Loucy (cell line): ENCODE measurements around the gene ASIC2.
"Not testable (repeated sequence)": the region's sequence is repeated elsewhere in the genome, so short reads cannot be mapped to it uniquely, and the experiment has no call there.

Experiments used
- H2AFZ ChIP-seq: fragments of 200-600 bp; sonication (generic); 2 replicates; pipeline ENCODE4 v1.6.0; 2016; ENCODE audit warnings: antibody characterized with exemption, mild to moderate bottlenecking, low read length, moderate library complexity
- H3F3A ChIP-seq: fragments of 200-600 bp; 2 replicates; pipeline ENCODE4 v1.6.0; 2016; ENCODE audit warnings: antibody characterized with exemption, low read depth, mild to moderate bottlenecking
- H3K27me3 ChIP-seq: fragments of 200-600 bp; sonication (generic); 2 replicates; pipeline ENCODE4 v1.6.1; 2014; ENCODE audit warnings: low read length, mild to moderate bottlenecking; ENCODE audit not compliant: insufficient read depth, poor library complexity, severe bottlenecking
- H3K36me3 ChIP-seq: fragments of 200-600 bp; sonication (generic); 2 replicates; pipeline ENCODE4 v1.6.1; 2016; ENCODE audit warnings: low read length; ENCODE audit not compliant: insufficient read depth
- H3K4me1 ChIP-seq: fragments of 200-600 bp; sonication (generic); 2 replicates; pipeline ENCODE4 v1.5.1; 2014; ENCODE audit warnings: low read length, mild to moderate bottlenecking; ENCODE audit not compliant: insufficient read depth, poor library complexity, severe bottlenecking
- H3K4me2 ChIP-seq: fragments of 200-600 bp; sonication (generic); 2 replicates; pipeline ENCODE4 v1.6.0; 2014; ENCODE audit warnings: antibody characterized with exemption, low read length, low read depth, mild to moderate bottlenecking; ENCODE audit not compliant: poor library complexity, severe bottlenecking
- H3K4me3 ChIP-seq: fragments of 200-600 bp; sonication (generic); 2 replicates; pipeline ENCODE4 v1.5.1; 2014; ENCODE audit warnings: low read length, mild to moderate bottlenecking, mixed read lengths; ENCODE audit not compliant: poor library complexity, severe bottlenecking
- H3K79me2 ChIP-seq: fragments of 200-600 bp; sonication (generic); 2 replicates; pipeline ENCODE4 v1.6.1; 2014; ENCODE audit warnings: low read length; ENCODE audit not compliant: insufficient read depth
- H3K9ac ChIP-seq: fragments of 200-600 bp; sonication (generic); 2 replicates; pipeline ENCODE4 v1.6.0; 2014; ENCODE audit warnings: mild to moderate bottlenecking, low read depth, low read length, moderate library complexity; ENCODE audit not compliant: poor library complexity, severe bottlenecking
- H3K9me2 ChIP-seq: fragments of 200-600 bp; sonication (generic); replicated peaks from 2 replicates; pipeline ENCODE4 v1.6.1; 2016; ENCODE audit warnings: low read depth, low read length, mixed read lengths
- H3K9me3 ChIP-seq: fragments of 200-600 bp; sonication (generic); 2 replicates; pipeline ENCODE4 v1.6.1; 2014; ENCODE audit warnings: mild to moderate bottlenecking, antibody characterized with exemption, low read length, low read depth; ENCODE audit not compliant: insufficient read depth
- H4K20me1 ChIP-seq: fragments of 200-600 bp; sonication (generic); 2 replicates; pipeline ENCODE4 v1.6.0; 2014; ENCODE audit warnings: antibody characterized with exemption, low read length, mild to moderate bottlenecking; ENCODE audit not compliant: insufficient read depth, poor library complexity, severe bottlenecking
- CTCF ChIP-seq: fragments of 200-600 bp; sonication (generic); conservative IDR thresholded peaks from 2 replicates; pipeline ENCODE4 v1.5.1; 2014; ENCODE audit warnings: mild to moderate bottlenecking, antibody characterized with exemption, low read length
- EZH2phosphoT487 ChIP-seq: fragments of 200-600 bp; IDR thresholded peaks from 2 replicates; pipeline ENCODE4 v1.6.1; 2018; ENCODE audit warnings: antibody characterized with exemption, mild to moderate bottlenecking, moderate library complexity, borderline replicate concordance

ASIC2 gene

GRCh38 chr17:32976131-32976530 lies 317.0 kb downstream of the ASIC2 start:
- Histone ChIP-seq H2AFZ (no peak overlapping the region), H3K79me2 (no peaks in the 10 kb centered on the region), H3K27me3 (no peaks in the 10 kb centered on the region), H3F3A (no peaks in the 10 kb centered on the region), H3K9ac (no peak overlapping the region), H3K9me3 (no peaks in the 10 kb centered on the region), H3K4me2 (no peak overlapping the region), H3K4me3 (no peak overlapping the region), H3K4me1 (no peaks in the 10 kb centered on the region), H3K36me3 (no peaks in the 10 kb centered on the region), H4K20me1 (no peaks in the 10 kb centered on the region), H3K9me2 (no peaks in the 10 kb centered on the region)
- TF ChIP-seq EZH2phosphoT487 (no peak), CTCF (no peak)

- Histone ChIP-seq H3K27me3 (no peaks in the 10 kb centered on the region), H3K79me2 (no peaks in the 10 kb centered on the region), H4K20me1 (no peaks in the 10 kb centered on the region), H3K4me3 (no peak overlapping the region), H3K4me2 (no peak overlapping the region), H3K9me2 (no peaks in the 10 kb centered on the region), H3K4me1 (no peaks in the 10 kb centered on the region), H3F3A (no peaks in the 10 kb centered on the region), H2AFZ (no peak overlapping the region), H3K9ac (no peak overlapping the region), H3K36me3 (no peaks in the 10 kb centered on the region), H3K9me3 (no peaks in the 10 kb centered on the region)
- TF ChIP-seq EZH2phosphoT487 (no peak), CTCF (no peak)
These were observed 321.9 kb downstream of the ASIC2 start for GRCh38 chr17:32971171-32971570.

GRCh38 chr17:32970281-32970680 lies 322.8 kb downstream of the ASIC2 start:
- Histone ChIP-seq H3K79me2 (no peaks in the 10 kb centered on the region), H3F3A (no peaks in the 10 kb centered on the region), H3K4me2 (no peak overlapping the region), H3K4me3 (no peak overlapping the region), H2AFZ (no peak overlapping the region), H3K9ac (no peak overlapping the region), H3K9me3 (no peaks in the 10 kb centered on the region), H3K27me3 (no peaks in the 10 kb centered on the region), H3K36me3 (no peaks in the 10 kb centered on the region), H3K9me2 (no peaks in the 10 kb centered on the region), H4K20me1 (no peaks in the 10 kb centered on the region), H3K4me1 (no peaks in the 10 kb centered on the region)
- TF ChIP-seq EZH2phosphoT487: no peak
- TF ChIP-seq CTCF: no peak

- H3K9ac ChIP-seq, H3K36me3 ChIP-seq, H3K9me2 ChIP-seq, H3K79me2 ChIP-seq, H3K4me1 ChIP-seq, H3K4me3 ChIP-seq, H2AFZ ChIP-seq, H3K4me2 ChIP-seq, H3K27me3 ChIP-seq, H3K9me3 ChIP-seq, H4K20me1 ChIP-seq, H3F3A ChIP-seq: not testable (repeated sequence)
These were observed 323.9 kb downstream of the ASIC2 start for GRCh38 chr17:32969231-32969630.
